ENCODE data around the gene EDRF1. TPM values are rescaled to one million over a fixed set of nuclear protein-coding genes. Genes with fewer than 3 reads are reported as not detected.

EDRF1 gene
- total RNA-seq, 1 donor from 2014 or later: 45.2 TPM

- DNase-seq (ENCODE audit: low spot score in 2 of 2) (no peak), FAIRE-seq (no peak)
Measured at GRCh38 chr10:125756853-125757487, 37.5 kb downstream of the EDRF1 start.

GRCh38 chr10:125757742-125758141 is 38.2 kb downstream of the EDRF1 start:
- FAIRE-seq: no peak

GRCh38 chr10:125761961-125762360 is 42.5 kb downstream of the EDRF1 start:
- DNase-seq (ENCODE audit: low spot score in 2 of 2): no peak
- FAIRE-seq: no peak

More at GRCh38 chr10:125757742-125758141, 38.2 kb downstream of the EDRF1 start:
- no peak for DNase-seq (ENCODE audit: low spot score in 2 of 2)

- FAIRE-seq: no peak
- no peak for DNase-seq (ENCODE audit: low spot score in 2 of 2)
Measured at GRCh38 chr10:125762692-125763648, 43.5 kb downstream of the EDRF1 start.

- DNase-seq (ENCODE audit: low spot score in 2 of 2): no peak
- no peak for FAIRE-seq
Measured at GRCh38 chr10:125765835-125766234, 46.3 kb downstream of the EDRF1 start.

- no peak for DNase-seq (ENCODE audit: low spot score in 2 of 2)
- no peak for FAIRE-seq
Measured at GRCh38 chr10:125766511-125766910, 47.0 kb downstream of the EDRF1 start.

GRCh38 chr10:125768219-125768855 is 48.8 kb downstream of the EDRF1 start:
- DNase-seq (ENCODE audit: low spot score in 2 of 2): peak; percentile 57 to 68
- FAIRE-seq: no peak

- DNase-seq (ENCODE audit: low spot score in 2 of 2) (no peak), FAIRE-seq (no peak)
Measured at GRCh38 chr10:125769175-125769574, 49.7 kb downstream of the EDRF1 start.

- DNase-seq (ENCODE audit: low spot score in 2 of 2): no peak
- FAIRE-seq: no peak
Measured at GRCh38 chr10:125770844-125771243, 51.3 kb downstream of the EDRF1 start.

- FAIRE-seq (no peak), DNase-seq (ENCODE audit: low spot score in 2 of 2) (no peak)
Measured at GRCh38 chr10:125772112-125772863, 52.8 kb downstream of the EDRF1 start.

GRCh38 chr10:125772864-125773180 is 53.3 kb downstream of the EDRF1 start:
- no peak for DNase-seq (ENCODE audit: low spot score in 2 of 2)
- no peak for FAIRE-seq

- no peak for DNase-seq (ENCODE audit: low spot score in 2 of 2)
- no peak for FAIRE-seq
Measured at GRCh38 chr10:125773687-125774543, 54.4 kb downstream of the EDRF1 start.

GRCh38 chr10:125774581-125775191 is 55.2 kb downstream of the EDRF1 start:
- DNase-seq (ENCODE audit: low spot score in 2 of 2) (no peak), FAIRE-seq (no peak)

GRCh38 chr10:125775491-125776106 is 56.1 kb downstream of the EDRF1 start, which contains the start of gene MMP21:
Gene MMP21, minus strand, starts transcription at chr10:125775821. Its CDS starts 0 bp downstream, at chr10:125775821.
- no peak for FAIRE-seq
- DNase-seq (ENCODE audit: low spot score in 2 of 2): no peak

- DNase-seq (ENCODE audit: low spot score in 2 of 2) (no peak), FAIRE-seq (no peak)
Measured at GRCh38 chr10:125777806-125778205, 58.3 kb downstream of the EDRF1 start.

GRCh38 chr10:125778556-125778955 is 59.0 kb downstream of the EDRF1 start:
- DNase-seq (ENCODE audit: low spot score in 2 of 2): no peak
- no peak for FAIRE-seq

GRCh38 chr10:125779403-125780327 is 60.2 kb downstream of the EDRF1 start:
- FAIRE-seq (no peak), DNase-seq (ENCODE audit: low spot score in 2 of 2) (no peak)

- no peak for FAIRE-seq
Measured at GRCh38 chr10:125781374-125781773, 61.9 kb downstream of the EDRF1 start.

More at GRCh38 chr10:125781374-125781773, 61.9 kb downstream of the EDRF1 start:
- no peak for DNase-seq (ENCODE audit: low spot score in 2 of 2)
